Vagina (tissue), 2 donors: ENCODE results near the gene DGKG.

ENCODE experiments used
- POLR2A ChIP-seq, 2 donors: fragments of 450-650 bp; IDR thresholded peaks; one replicate each; pipeline ENCODE4 v1.6.1; 2017; ENCODE audit warnings: antibody characterized with exemption in 2 of 2, mild to moderate bottlenecking in 2 of 2, moderate library complexity in 2 of 2
- POLR2AphosphoS5 ChIP-seq, 2 donors: sonication (generic); formaldehyde crosslinking; IDR thresholded peaks; one replicate each; pipeline ENCODE4 v1.9.0; 2017; ENCODE audit warnings: antibody characterized with exemption in 2 of 2, mild to moderate bottlenecking in 2 of 2, low read depth in 1 of 2; ENCODE audit not compliant: insufficient read depth in 1 of 2
- TF ChIP-seq, protein P1 (sequence below), 3 experiments: fragments of 450-650 bp in 2 of 3; fragments of 200-600 bp in 1 of 3; sonication (generic) in 1 of 3; IDR thresholded peaks; one replicate each; pipeline ENCODE4 v1.5.1; 2017 to 2019; ENCODE audit warnings: antibody characterized with exemption in 3 of 3, mild to moderate bottlenecking in 2 of 3, moderate library complexity in 2 of 3

DNA sequence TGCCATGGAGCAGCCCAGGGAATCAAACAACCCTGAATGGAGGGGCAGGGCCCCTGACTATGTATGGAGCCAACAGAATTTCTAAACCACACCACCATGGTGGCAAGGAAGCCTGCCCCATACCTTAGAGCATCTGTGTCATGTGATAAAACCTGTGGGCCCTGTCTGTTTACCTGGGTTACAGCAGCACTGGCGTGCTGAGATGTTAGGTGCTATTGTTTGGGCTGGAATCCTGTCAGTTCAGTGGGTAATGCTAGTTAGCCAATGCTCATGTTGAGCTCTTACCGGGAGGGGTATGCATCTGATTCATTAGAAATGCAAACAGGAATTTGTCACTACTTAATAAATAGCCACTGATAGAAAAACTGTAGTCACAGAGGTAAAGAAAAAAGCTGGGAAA is 189.7 kb downstream of the DGKG start:
- TF ChIP-seq, protein P1, sequence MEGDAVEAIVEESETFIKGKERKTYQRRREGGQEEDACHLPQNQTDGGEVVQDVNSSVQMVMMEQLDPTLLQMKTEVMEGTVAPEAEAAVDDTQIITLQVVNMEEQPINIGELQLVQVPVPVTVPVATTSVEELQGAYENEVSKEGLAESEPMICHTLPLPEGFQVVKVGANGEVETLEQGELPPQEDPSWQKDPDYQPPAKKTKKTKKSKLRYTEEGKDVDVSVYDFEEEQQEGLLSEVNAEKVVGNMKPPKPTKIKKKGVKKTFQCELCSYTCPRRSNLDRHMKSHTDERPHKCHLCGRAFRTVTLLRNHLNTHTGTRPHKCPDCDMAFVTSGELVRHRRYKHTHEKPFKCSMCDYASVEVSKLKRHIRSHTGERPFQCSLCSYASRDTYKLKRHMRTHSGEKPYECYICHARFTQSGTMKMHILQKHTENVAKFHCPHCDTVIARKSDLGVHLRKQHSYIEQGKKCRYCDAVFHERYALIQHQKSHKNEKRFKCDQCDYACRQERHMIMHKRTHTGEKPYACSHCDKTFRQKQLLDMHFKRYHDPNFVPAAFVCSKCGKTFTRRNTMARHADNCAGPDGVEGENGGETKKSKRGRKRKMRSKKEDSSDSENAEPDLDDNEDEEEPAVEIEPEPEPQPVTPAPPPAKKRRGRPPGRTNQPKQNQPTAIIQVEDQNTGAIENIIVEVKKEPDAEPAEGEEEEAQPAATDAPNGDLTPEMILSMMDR (IDR thresholded peaks at IDR 0.05) = no peak
- TF ChIP-seq POLR2A (IDR thresholded peaks at IDR 0.05) (no peak), POLR2AphosphoS5 (IDR thresholded peaks at IDR 0.05; ENCODE audit: insufficient read depth in 1 of 2, low read depth in 1 of 2) (no peak)
